ENCODE results near the gene CDK14.
"Not testable (repeated sequence)": the region's sequence is repeated elsewhere in the genome, so short reads cannot be mapped to it uniquely, and the experiment has no call there.

CDK14 gene

GRCh38 chr7:90597563-90598253, 1.6 kb downstream of the CDK14 start:
- DNase-seq: no peak

- DNase-seq: no peak
Observed at GRCh38 chr7:90599038-90599437, 2.9 kb downstream of the CDK14 start.

- DNase-seq: no peak
Observed at GRCh38 chr7:90599892-90600555, 3.9 kb downstream of the CDK14 start.

GRCh38 chr7:90602303-90602702, 6.2 kb downstream of the CDK14 start:
- no peak for DNase-seq

GRCh38 chr7:90603346-90603745, 7.2 kb downstream of the CDK14 start:
- DNase-seq: no peak

- DNase-seq: no peak
Observed at GRCh38 chr7:90604383-90604782, 8.3 kb downstream of the CDK14 start.

- no peak for DNase-seq
Observed at GRCh38 chr7:90605055-90605454, 8.9 kb downstream of the CDK14 start.

- DNase-seq: no peak
Observed at GRCh38 chr7:90607196-90607595, 11.1 kb downstream of the CDK14 start.

- DNase-seq: no peak
Observed at GRCh38 chr7:90610105-90610504, 14.0 kb downstream of the CDK14 start.

- DNase-seq: no peak
Observed at GRCh38 chr7:90611115-90611514, 15.0 kb downstream of the CDK14 start.

GRCh38 chr7:90613088-90613498, 17.0 kb downstream of the CDK14 start:
- peak in 1 of 2 donors; percentile 20 for DNase-seq

GRCh38 chr7:90617442-90617841, 21.3 kb downstream of the CDK14 start:
- no peak for DNase-seq

- DNase-seq: no peak
Observed at GRCh38 chr7:90618876-90619275, 22.8 kb downstream of the CDK14 start.

- no peak for DNase-seq
Observed at GRCh38 chr7:90621125-90621746, 25.1 kb downstream of the CDK14 start.

GRCh38 chr7:90621747-90622140, 25.6 kb downstream of the CDK14 start:
- DNase-seq: no peak

- no peak for DNase-seq
Observed at GRCh38 chr7:90622670-90623069, 26.5 kb downstream of the CDK14 start.

GRCh38 chr7:90624225-90624911, 28.2 kb downstream of the CDK14 start:
- DNase-seq: no peak

GRCh38 chr7:90625051-90625450, 28.9 kb downstream of the CDK14 start:
- DNase-seq: no peak

GRCh38 chr7:90625562-90625961, 29.4 kb downstream of the CDK14 start:
- DNase-seq: no peak

GRCh38 chr7:90626013-90626412, 29.9 kb downstream of the CDK14 start:
- no peak for DNase-seq

GRCh38 chr7:90629297-90629918, 33.3 kb downstream of the CDK14 start:
- no peak for DNase-seq

- DNase-seq: no peak
Observed at GRCh38 chr7:90631502-90631901, 35.4 kb downstream of the CDK14 start.

GRCh38 chr7:90639683-90640082, 43.6 kb downstream of the CDK14 start:
- DNase-seq: not testable (repeated sequence)
